GM18867 (cell line): ENCODE measurements around the gene SPINK4.
A peak's percentile ranks its signal among the peaks of the same experiment; 100 is the strongest.

Source experiments
- ATAC-seq: cut with Tn5 transposase; IDR thresholded peaks from one replicate; pipeline ENCODE4 v1.9.1; 2021; ENCODE audit warnings: mild to moderate bottlenecking, moderate library complexity; ENCODE audit not compliant: unreplicated experiment

SPINK4 gene

GRCh38 chr9:33229359-33230114 lies 10.4 kb upstream of the SPINK4 start:
- no peak for ATAC-seq

GRCh38 chr9:33230756-33231622 lies 9.0 kb upstream of the SPINK4 start:
- no peak for ATAC-seq

GRCh38 chr9:33231623-33231942 lies 8.4 kb upstream of the SPINK4 start:
- ATAC-seq = no peak

- ATAC-seq = no peak
Observed at GRCh38 chr9:33232815-33233214, 7.2 kb upstream of the SPINK4 start.

GRCh38 chr9:33233626-33234342 lies 6.2 kb upstream of the SPINK4 start:
- ATAC-seq = no peak

GRCh38 chr9:33234511-33235467 lies 5.2 kb upstream of the SPINK4 start:
- ATAC-seq = no peak

GRCh38 chr9:33236571-33236970 lies 3.4 kb upstream of the SPINK4 start:
- no peak for ATAC-seq

GRCh38 chr9:33241298-33241697 lies 1.3 kb downstream of the SPINK4 start:
- ATAC-seq = no peak

- ATAC-seq = no peak
Observed at GRCh38 chr9:33242609-33243134, 2.7 kb downstream of the SPINK4 start.

GRCh38 chr9:33244137-33244784 lies 4.3 kb downstream of the SPINK4 start:
- no peak for ATAC-seq

- no peak for ATAC-seq
Observed at GRCh38 chr9:33245341-33245740, 5.4 kb downstream of the SPINK4 start.

GRCh38 chr9:33246269-33246860 lies 6.4 kb downstream of the SPINK4 start:
- ATAC-seq = no peak

- peak; percentile 9 for ATAC-seq
Observed at GRCh38 chr9:33248606-33249005, 8.6 kb downstream of the SPINK4 start.

GRCh38 chr9:33249087-33249658 lies 9.2 kb downstream of the SPINK4 start:
- ATAC-seq = peak; percentile 54

- ATAC-seq = peak; percentile 12
Observed at GRCh38 chr9:33249983-33250382, 10.0 kb downstream of the SPINK4 start.

- ATAC-seq = no peak
Observed at GRCh38 chr9:33250458-33250995, 10.6 kb downstream of the SPINK4 start.

- no peak for ATAC-seq
Observed at GRCh38 chr9:33254211-33254610, 14.2 kb downstream of the SPINK4 start.

- ATAC-seq = no peak
Observed at GRCh38 chr9:33255014-33255413, 15.0 kb downstream of the SPINK4 start.

GRCh38 chr9:33255471-33255870 lies 15.5 kb downstream of the SPINK4 start:
- ATAC-seq = no peak
